Calu3 (cell line): Measurements from ENCODE around the gene PPEF1. TPM values are rescaled to one million over a fixed set of nuclear protein-coding genes. Genes with fewer than 3 reads are reported as not detected.

Source experiments
- BruUV-seq: library from RNA; stranded (reverse); fragments of 400-500 nt; replicated peaks from 2 replicates; lab custom pipeline; 2021; lab: Mats Ljungman, UMichigan
- CTCF ChIA-PET: fragments of 300-600 bp; sonication (Branson Sonifier 250); formaldehyde crosslinking; loops from one replicate; lab custom pipeline; 2022; ENCODE audit warnings: antibody characterized with exemption; lab: Charles Lee
- DNase-seq: peaks from one replicate; pipeline ENCODE4 v3.0.0; 2022
- H3K27ac Mint-ChIP-seq: one replicate; pipeline ENCODE4 v1.8.0; 2022; ENCODE audit warnings: mixed read lengths; ENCODE audit not compliant: unreplicated experiment
- H3K27me3 Mint-ChIP-seq: one replicate; pipeline ENCODE4 v1.8.0; 2022; ENCODE audit warnings: mixed read lengths; ENCODE audit not compliant: unreplicated experiment
- H3K36me3 Mint-ChIP-seq: one replicate; pipeline ENCODE4 v1.8.0; 2022; ENCODE audit warnings: mild to moderate bottlenecking, moderate library complexity, mixed read lengths; ENCODE audit not compliant: insufficient read depth, unreplicated experiment
- H3K4me1 Mint-ChIP-seq: one replicate; pipeline ENCODE4 v1.8.0; 2022; ENCODE audit warnings: mild to moderate bottlenecking, low read depth, mixed read lengths; ENCODE audit not compliant: unreplicated experiment
- H3K4me3 Mint-ChIP-seq: one replicate; pipeline ENCODE4 v1.8.0; 2022; ENCODE audit warnings: mild to moderate bottlenecking, low read depth, moderate library complexity, mixed read lengths; ENCODE audit not compliant: unreplicated experiment
- H3K9me3 Mint-ChIP-seq: one replicate; pipeline ENCODE4 v1.8.0; 2022; ENCODE audit warnings: low read depth, mixed read lengths; ENCODE audit not compliant: unreplicated experiment
- CTCF ChIP-seq: fragments of 200-600 bp; IDR thresholded peaks from one replicate; pipeline ENCODE4 v1.8.0; 2022; ENCODE audit warnings: antibody characterized with exemption; ENCODE audit not compliant: unreplicated experiment
- intact Hi-C: fragments of 100-400 bp; cut with micrococcal nuclease; formaldehyde crosslinking; loops from one replicate; pipeline ENCODE4 v1.10.0; 2022; ENCODE audit not compliant: unreplicated experiment
- total RNA-seq: library from RNA; stranded (reverse); gene quantifications from 2 replicates; pipeline ENCODE4 v1.2.3, GENCODE V29; 2022

The PPEF1 gene
- total RNA-seq, 1 experiment from 2014 or later, result not detected

GRCh38 chrX:18709833-18710232 lies 2.4 kb downstream of the PPEF1 start:
- Mint-ChIP-seq H3K27ac (no peak overlapping the region), H3K36me3 (no peaks in the 10 kb centered on the region), H3K4me1 (no peaks in the 10 kb centered on the region), H3K9me3 (no peaks in the 10 kb centered on the region), H3K27me3 (no peaks in the 10 kb centered on the region), H3K4me3 (no peak overlapping the region)
- BruUV-seq, result no TSS peak
- intact Hi-C loops, result no loop called here
- CTCF ChIA-PET, result no interaction called here
- no peak for DNase-seq
- no peak for TF ChIP-seq CTCF

GRCh38 chrX:18714910-18715309 lies 7.5 kb downstream of the PPEF1 start:
- Mint-ChIP-seq H3K36me3 (no peaks in the 10 kb centered on the region), H3K4me1 (no peaks in the 10 kb centered on the region), H3K9me3 (no peaks in the 10 kb centered on the region), H3K4me3 (no peak overlapping the region), H3K27ac (no peak overlapping the region), H3K27me3 (peaks cover 14% of the 10 kb centered on the region)
- TF ChIP-seq CTCF, result no peak
- DNase-seq, result no peak
- intact Hi-C loops, result no loop called here
- no TSS peak for BruUV-seq
- CTCF ChIA-PET, result no interaction called here

- Mint-ChIP-seq H3K4me3 (no peak overlapping the region), H3K9me3 (no peaks in the 10 kb centered on the region), H3K27me3 (peaks cover 14% of the 10 kb centered on the region), H3K4me1 (no peaks in the 10 kb centered on the region), H3K36me3 (no peaks in the 10 kb centered on the region), H3K27ac (no peak overlapping the region)
- no peak for TF ChIP-seq CTCF
- no peak for DNase-seq
- intact Hi-C loops, result no loop called here
- CTCF ChIA-PET, result no interaction called here
- BruUV-seq, result no TSS peak
These were observed 12.4 kb downstream of the PPEF1 start for GRCh38 chrX:18719852-18720251.

- intact Hi-C loops, result no loop called here
- no TSS peak for BruUV-seq
- DNase-seq, result no peak
- Mint-ChIP-seq H3K4me3 (no peak overlapping the region), H3K36me3 (no peaks in the 10 kb centered on the region), H3K27me3 (peaks cover 13% of the 10 kb centered on the region), H3K27ac (no peak overlapping the region), H3K9me3 (no peaks in the 10 kb centered on the region), H3K4me1 (no peaks in the 10 kb centered on the region)
- CTCF ChIA-PET, result no interaction called here
- no peak for TF ChIP-seq CTCF
These were observed 14.4 kb downstream of the PPEF1 start for GRCh38 chrX:18721683-18722499.
